T-helper 1 cell treated with Interleukin-12 subunit alpha and Interleukin-12 subunit beta and Interleukin-4 antibody, amounts not matched to agents 30 ng/mL and 1 ng/mL, for 36 hours (primary cell): ENCODE measurements around the gene GRID1. TPM values are rescaled to one million over a fixed set of nuclear protein-coding genes. Genes with fewer than 3 reads are reported as not detected.

ENCODE experiments used
- intact Hi-C: fragments of 100-400 bp; cut with micrococcal nuclease; formaldehyde crosslinking; loops from one replicate; pipeline ENCODE4 v1.15.1; 2024
- total RNA-seq: library from RNA; stranded (reverse); gene quantifications from 2 replicates; pipeline ENCODE4 v1.2.3, GENCODE V29; 2022

Gene GRID1
- total RNA-seq, 1 donor from 2014 or later: not detected

- intact Hi-C loops: no loop called here
These were observed 26.2 kb downstream of the GRID1 start for GRCh38 chr10:86340176-86340990.

- intact Hi-C loops: no loop called here
These were observed 27.2 kb downstream of the GRID1 start for GRCh38 chr10:86339226-86339865.

GRCh38 chr10:86337121-86337601 lies 29.4 kb downstream of the GRID1 start:
- intact Hi-C loops: no loop called here

GRCh38 chr10:86336341-86336740 lies 30.3 kb downstream of the GRID1 start:
- intact Hi-C loops: no loop called here

- intact Hi-C loops: no loop called here
These were observed 30.8 kb downstream of the GRID1 start for GRCh38 chr10:86335831-86336230.

GRCh38 chr10:86335257-86335656 lies 31.3 kb downstream of the GRID1 start:
- intact Hi-C loops: no loop called here

GRCh38 chr10:86334488-86335085 lies 32.0 kb downstream of the GRID1 start:
- intact Hi-C loops: no loop called here

- intact Hi-C loops: no loop called here
These were observed 32.6 kb downstream of the GRID1 start for GRCh38 chr10:86333826-86334487.

- intact Hi-C loops: no loop called here
These were observed 34.7 kb downstream of the GRID1 start for GRCh38 chr10:86331861-86332260.

GRCh38 chr10:86330778-86331763 lies 35.5 kb downstream of the GRID1 start:
- intact Hi-C loops: no loop called here

- intact Hi-C loops: no loop called here
These were observed 36.5 kb downstream of the GRID1 start for GRCh38 chr10:86329896-86330680.

GRCh38 chr10:86329093-86329710 lies 37.4 kb downstream of the GRID1 start:
- intact Hi-C loops: no loop called here

- intact Hi-C loops: no loop called here
These were observed 38.5 kb downstream of the GRID1 start for GRCh38 chr10:86327954-86328725.

- intact Hi-C loops: no loop called here
These were observed 41.4 kb downstream of the GRID1 start for GRCh38 chr10:86325158-86325557.

- intact Hi-C loops: no loop called here
These were observed 45.0 kb downstream of the GRID1 start for GRCh38 chr10:86321568-86321967.

- intact Hi-C loops: no loop called here
These were observed 46.9 kb downstream of the GRID1 start for GRCh38 chr10:86319676-86320075.

- intact Hi-C loops: no loop called here
These were observed 48.5 kb downstream of the GRID1 start for GRCh38 chr10:86317949-86318725.

- intact Hi-C loops: no loop called here
These were observed 49.6 kb downstream of the GRID1 start for GRCh38 chr10:86316990-86317389.
